ENCODE measurements around the gene BLOC1S4. TPM values are rescaled to one million over a fixed set of nuclear protein-coding genes. Genes with fewer than 3 reads are reported as not detected.
A peak's percentile ranks its signal among the peaks of the same experiment; 100 is the strongest.

BLOC1S4 gene
- total and polyA plus RNA-seq, 2 experiments from 2014 or later = 23.9 to 35.2 TPM

DNA sequence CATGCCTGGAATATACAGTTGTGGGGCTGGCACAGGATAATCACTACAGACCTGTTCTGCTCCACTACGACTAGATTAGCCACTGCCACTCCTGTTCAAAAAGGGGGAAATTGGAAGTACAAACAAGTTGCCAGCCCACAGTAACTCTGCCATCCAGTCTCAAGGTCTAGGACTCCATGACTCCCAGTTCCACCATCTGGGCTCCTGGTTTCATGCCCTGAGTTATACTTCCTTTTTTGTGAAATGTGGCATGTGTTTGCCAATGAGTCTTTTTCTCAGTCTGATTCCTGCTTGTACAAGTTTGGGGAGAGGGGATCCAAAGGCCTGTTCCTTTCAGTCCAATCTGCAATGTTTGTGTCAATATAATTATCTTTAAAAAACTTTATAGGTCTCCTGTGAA, 1.0 kb upstream of the BLOC1S4 start (continued):
- TF ChIP-seq EZH2 (IDR thresholded peaks at IDR 0.05; ENCODE audit: low read depth, unreplicated experiment) = no peak

- Histone ChIP-seq H3K27ac (ENCODE audit: low read depth) (no peak overlapping the region), H3K27me3 (ENCODE audit: insufficient read depth) (no peaks in the 10 kb centered on the region; the same call in 1 of the 2 replicates), H3K4me1 (ENCODE audit: insufficient read depth) (peaks cover 14% of the 10 kb centered on the region; the same call in 1 of the 2 replicates), H3K4me3 (peak overlapping the region; percentile 75), H3K9me2 (ENCODE audit: insufficient read depth) (no peaks in the 10 kb centered on the region), H3F3A (replicated peaks; ENCODE audit: low read depth) (no peaks in the 10 kb centered on the region), H3K4me2 (peak overlapping the region; percentile 99), H3K36me3 (ENCODE audit: insufficient read depth) (no peaks in the 10 kb centered on the region), H2AFZ (peak overlapping the region; percentile 78), H4K20me1 (replicated peaks; ENCODE audit: insufficient read depth) (no peaks in the 10 kb centered on the region; the same call in 1 of the 2 replicates), H3K79me2 (replicated peaks; ENCODE audit: insufficient read depth) (peaks cover 23% of the 10 kb centered on the region)
- Mint-ChIP-seq H3K27ac (peak overlapping the region; percentile 63; the same call in 1 of the 2 replicates), H3K36me3 (ENCODE audit: low read depth) (peaks cover 3% of the 10 kb centered on the region; the same call in 2 of the 3 replicates), H3K4me1 (peaks cover 8% of the 10 kb centered on the region), H3K27me3 (ENCODE audit: insufficient read depth, low read depth, poor library complexity) (peaks cover 5% of the 10 kb centered on the region), H3K4me3 (peak overlapping the region; percentile 81), H3K9me3 (peaks cover 3% of the 10 kb centered on the region; the same call in 1 of the 3 replicates)
- DNase-seq (ENCODE audit: low spot score) (no peak), ATAC-seq (no peak)
- TF ChIP-seq STAT1 (IDR thresholded peaks at IDR 0.05; ENCODE audit: unreplicated experiment) (no peak), EZH2phosphoT487 (IDR thresholded peaks at IDR 0.05; ENCODE audit: unreplicated experiment) (no peak), ZNF114 (CRISPR knock-in tag; IDR thresholded peaks at IDR 0.05) (no peak), JUNB (IDR thresholded peaks at IDR 0.05; ENCODE audit: unreplicated experiment) (no peak), CTCF (conservative IDR thresholded peaks at IDR 0.05; ENCODE audit: low read depth in 2 of 2) (no peak)
Measured at GRCh38 chr4:6715704-6716017, 313 bp upstream of the BLOC1S4 start.

GRCh38 chr4:6716958-6717655, 1.1 kb downstream of the BLOC1S4 start:
- Histone ChIP-seq H3K27me3 (ENCODE audit: insufficient read depth) (no peaks in the 10 kb centered on the region), H3K4me2 (peak overlapping the region; percentile 99), H4K20me1 (replicated peaks; ENCODE audit: insufficient read depth) (no peaks in the 10 kb centered on the region; the same call in 1 of the 2 replicates), H3F3A (replicated peaks; ENCODE audit: low read depth) (no peaks in the 10 kb centered on the region), H3K9me2 (ENCODE audit: insufficient read depth) (no peaks in the 10 kb centered on the region), H3K4me3 (peak overlapping the region; percentile 75), H3K79me2 (replicated peaks; ENCODE audit: insufficient read depth) (peaks cover 23% of the 10 kb centered on the region), H3K4me1 (ENCODE audit: insufficient read depth) (peaks cover 12% of the 10 kb centered on the region; the same call in 1 of the 2 replicates), H3K27ac (ENCODE audit: low read depth) (no peak overlapping the region), H3K36me3 (ENCODE audit: insufficient read depth) (no peaks in the 10 kb centered on the region), H2AFZ (no peak overlapping the region; the same call in 1 of the 2 replicates)
- Mint-ChIP-seq H3K9me3 (peaks cover 3% of the 10 kb centered on the region; the same call in 1 of the 3 replicates), H3K4me1 (peaks cover 7% of the 10 kb centered on the region; the same call in 2 of the 3 replicates), H3K4me3 (peak overlapping the region; percentile 81), H3K27ac (no peak overlapping the region; the same call in 1 of the 2 replicates), H3K27me3 (ENCODE audit: insufficient read depth, low read depth, poor library complexity) (peaks cover 9% of the 10 kb centered on the region), H3K36me3 (ENCODE audit: low read depth) (peaks cover 3% of the 10 kb centered on the region; the same call in 2 of the 3 replicates)
- ATAC-seq (peak; percentile 12), DNase-seq (ENCODE audit: low spot score) (no peak)
- TF ChIP-seq CTCF (conservative IDR thresholded peaks at IDR 0.05; ENCODE audit: low read depth in 2 of 2) = no peak
- no peak for TF ChIP-seq ZNF331 (CRISPR knock-in tag; IDR thresholded peaks at IDR 0.05; ENCODE audit: low read depth)
- no peak for TF ChIP-seq EZH2phosphoT487 (IDR thresholded peaks at IDR 0.05; ENCODE audit: unreplicated experiment)
- TF ChIP-seq, protein P1, sequence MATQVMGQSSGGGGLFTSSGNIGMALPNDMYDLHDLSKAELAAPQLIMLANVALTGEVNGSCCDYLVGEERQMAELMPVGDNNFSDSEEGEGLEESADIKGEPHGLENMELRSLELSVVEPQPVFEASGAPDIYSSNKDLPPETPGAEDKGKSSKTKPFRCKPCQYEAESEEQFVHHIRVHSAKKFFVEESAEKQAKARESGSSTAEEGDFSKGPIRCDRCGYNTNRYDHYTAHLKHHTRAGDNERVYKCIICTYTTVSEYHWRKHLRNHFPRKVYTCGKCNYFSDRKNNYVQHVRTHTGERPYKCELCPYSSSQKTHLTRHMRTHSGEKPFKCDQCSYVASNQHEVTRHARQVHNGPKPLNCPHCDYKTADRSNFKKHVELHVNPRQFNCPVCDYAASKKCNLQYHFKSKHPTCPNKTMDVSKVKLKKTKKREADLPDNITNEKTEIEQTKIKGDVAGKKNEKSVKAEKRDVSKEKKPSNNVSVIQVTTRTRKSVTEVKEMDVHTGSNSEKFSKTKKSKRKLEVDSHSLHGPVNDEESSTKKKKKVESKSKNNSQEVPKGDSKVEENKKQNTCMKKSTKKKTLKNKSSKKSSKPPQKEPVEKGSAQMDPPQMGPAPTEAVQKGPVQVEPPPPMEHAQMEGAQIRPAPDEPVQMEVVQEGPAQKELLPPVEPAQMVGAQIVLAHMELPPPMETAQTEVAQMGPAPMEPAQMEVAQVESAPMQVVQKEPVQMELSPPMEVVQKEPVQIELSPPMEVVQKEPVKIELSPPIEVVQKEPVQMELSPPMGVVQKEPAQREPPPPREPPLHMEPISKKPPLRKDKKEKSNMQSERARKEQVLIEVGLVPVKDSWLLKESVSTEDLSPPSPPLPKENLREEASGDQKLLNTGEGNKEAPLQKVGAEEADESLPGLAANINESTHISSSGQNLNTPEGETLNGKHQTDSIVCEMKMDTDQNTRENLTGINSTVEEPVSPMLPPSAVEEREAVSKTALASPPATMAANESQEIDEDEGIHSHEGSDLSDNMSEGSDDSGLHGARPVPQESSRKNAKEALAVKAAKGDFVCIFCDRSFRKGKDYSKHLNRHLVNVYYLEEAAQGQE (IDR thresholded peaks at IDR 0.05; ENCODE audit: unreplicated experiment) = no peak
- no peak for TF ChIP-seq ZNF114 (CRISPR knock-in tag; IDR thresholded peaks at IDR 0.05)
- no peak for TF ChIP-seq STAT1 (IDR thresholded peaks at IDR 0.05; ENCODE audit: unreplicated experiment)
- no peak for TF ChIP-seq CREB1 (CRISPR knock-in tag; IDR thresholded peaks at IDR 0.05; ENCODE audit: low read depth)
- no peak for TF ChIP-seq JUNB (IDR thresholded peaks at IDR 0.05; ENCODE audit: unreplicated experiment)

Measured in GM23338 (cell line).